Smooth muscle cell (in vitro differentiated cells): ENCODE data around the gene TAF4. TPM values are rescaled to one million over a fixed set of nuclear protein-coding genes. Genes with fewer than 3 reads are reported as not detected.

Source experiments
- DNase-seq: peaks from one replicate; lab custom pipeline; 2025; ENCODE audit not compliant: unreplicated experiment; lab: John Stamatoyannopoulos, UW
- H2AFZ ChIP-seq: fragments of 200-600 bp; sonication (generic); 2 replicates; pipeline ENCODE4 v1.6.0; 2016; ENCODE audit warnings: antibody characterized with exemption, low read depth, mild to moderate bottlenecking
- H3F3A ChIP-seq: fragments of 200-600 bp; sonication (generic); 2 replicates; pipeline ENCODE4 v1.6.0; 2017; ENCODE audit warnings: antibody characterized with exemption, low read depth
- H3K27ac ChIP-seq: fragments of 200-600 bp; sonication (generic); 2 replicates; pipeline ENCODE4 v1.5.1; 2016; ENCODE audit warnings: low read depth, mild to moderate bottlenecking
- H3K27me3 ChIP-seq: fragments of 200-600 bp; sonication (generic); 2 replicates; pipeline ENCODE4 v1.6.1; 2016; ENCODE audit warnings: low read depth, mild to moderate bottlenecking
- H3K36me3 ChIP-seq: fragments of 200-600 bp; sonication (generic); 2 replicates; pipeline ENCODE4 v1.5.1; 2016; ENCODE audit warnings: low read depth
- H3K4me1 ChIP-seq: fragments of 200-600 bp; sonication (generic); 2 replicates; pipeline ENCODE4 v1.5.1; 2016; ENCODE audit warnings: low read depth
- H3K4me2 ChIP-seq: fragments of 200-600 bp; sonication (generic); 2 replicates; pipeline ENCODE4 v1.6.0; 2016; ENCODE audit warnings: mild to moderate bottlenecking
- H3K4me3 ChIP-seq: fragments of 200-600 bp; sonication (generic); 2 replicates; pipeline ENCODE4 v1.5.1; 2016; ENCODE audit warnings: mild to moderate bottlenecking
- H3K79me2 ChIP-seq: fragments of 200-600 bp; sonication (generic); 2 replicates; pipeline ENCODE4 v1.6.0; 2016; ENCODE audit warnings: low read depth, mild to moderate bottlenecking
- H3K9ac ChIP-seq: fragments of 200-600 bp; sonication (generic); 2 replicates; pipeline ENCODE4 v1.6.0; 2016; ENCODE audit warnings: low read depth
- H3K9me3 ChIP-seq: fragments of 200-600 bp; sonication (generic); replicated peaks from 2 replicates; pipeline ENCODE4 v1.5.1; 2016; ENCODE audit warnings: low read depth
- H4K20me1 ChIP-seq: fragments of 200-600 bp; sonication (generic); 2 replicates; pipeline ENCODE4 v1.6.0; 2016; ENCODE audit warnings: low read depth
- CTCF ChIP-seq: fragments of 200-600 bp; sonication (generic); IDR thresholded peaks from 2 replicates; pipeline ENCODE4 v1.5.1; 2017; ENCODE audit warnings: borderline replicate concordance, mild to moderate bottlenecking, antibody characterized with exemption; ENCODE audit not compliant: insufficient read depth, poor library complexity, severe bottlenecking
- WGBS: methylation state at CpG from one replicate; pipeline ENCODE4 v1.1.7; 2016; ENCODE audit warnings: low lambda C conversion rate; 5-methylcytosine and 5-hydroxymethylcytosine counted together
- polyA plus RNA-seq: library from polyadenylated mRNA; unstranded; fragments of >200 nt; fragmentation: Nextera tagmentation; extraction: Ambion mirVana; gene quantifications from 2 replicates; pipeline ENCODE4 v1.2.1, GENCODE V29; 2016
- total RNA-seq: library from RNA; depleted of rRNA; stranded (reverse); fragments of >200 nt; gene quantifications from 2 replicates; pipeline ENCODE4 v1.2.3, GENCODE V29; 2014

The TAF4 gene
- total and polyA plus RNA-seq, 2 experiments from 2014 or later = 0.67 to 8.5 TPM

GRCh38 chr20:61926796-61927192, 138.9 kb downstream of the TAF4 start:
- no peak for DNase-seq
- Histone ChIP-seq H3K4me2 (no peak overlapping the region), H3K27me3 (no peaks in the 10 kb centered on the region), H3K4me1 (no peaks in the 10 kb centered on the region), H4K20me1 (no peaks in the 10 kb centered on the region), H3K4me3 (no peak overlapping the region), H3K27ac (no peak overlapping the region), H3K9me3 (no peaks in the 10 kb centered on the region), H2AFZ (no peak overlapping the region), H3K36me3 (no peaks in the 10 kb centered on the region), H3K79me2 (no peaks in the 10 kb centered on the region), H3K9ac (no peak overlapping the region), H3F3A (no peaks in the 10 kb centered on the region)
- WGBS = 96% methylated on average over 23 of the region's 23 CpGs
- TF ChIP-seq CTCF = no peak

GRCh38 chr20:61926253-61926613, 139.4 kb downstream of the TAF4 start:
- H3K9ac ChIP-seq = no peak overlapping the region
- no peaks in the 10 kb centered on the region for H4K20me1 ChIP-seq
- H3F3A ChIP-seq = no peaks in the 10 kb centered on the region
- no peaks in the 10 kb centered on the region for H3K36me3 ChIP-seq
- no peak for TF ChIP-seq CTCF
- WGBS = 93% methylated on average over 14 of the region's 14 CpGs
- no peak overlapping the region for H3K27ac ChIP-seq
- no peak overlapping the region for H3K4me2 ChIP-seq
- no peaks in the 10 kb centered on the region for H3K27me3 ChIP-seq
- no peak overlapping the region for H3K4me3 ChIP-seq
- H3K9me3 ChIP-seq = no peaks in the 10 kb centered on the region
- H2AFZ ChIP-seq = no peak overlapping the region
- no peaks in the 10 kb centered on the region for H3K79me2 ChIP-seq
- no peaks in the 10 kb centered on the region for H3K4me1 ChIP-seq
- DNase-seq = no peak

- Histone ChIP-seq H3K27ac (peak overlapping the region; percentile 42), H3K79me2 (no peaks in the 10 kb centered on the region), H3K4me2 (no peak overlapping the region), H3F3A (no peaks in the 10 kb centered on the region), H2AFZ (no peak overlapping the region), H3K9ac (no peak overlapping the region), H3K9me3 (no peaks in the 10 kb centered on the region), H3K36me3 (no peaks in the 10 kb centered on the region), H3K27me3 (no peaks in the 10 kb centered on the region), H3K4me1 (no peaks in the 10 kb centered on the region), H3K4me3 (no peak overlapping the region), H4K20me1 (no peaks in the 10 kb centered on the region)
- WGBS = 77% methylated on average over 21 of the region's 21 CpGs
- TF ChIP-seq CTCF = no peak
- no peak for DNase-seq
Observed at GRCh38 chr20:61925555-61926252, 140.0 kb downstream of the TAF4 start.
